DMS114 treated with DMSO at 0.1 percent for 48 hours (cell line): Measurements from ENCODE around the gene MMP11.

Experiments used
- DNase-seq: peaks from one replicate; lab custom pipeline; 2025; ENCODE audit not compliant: unreplicated experiment; lab: John Stamatoyannopoulos, UW

Gene MMP11

DNA sequence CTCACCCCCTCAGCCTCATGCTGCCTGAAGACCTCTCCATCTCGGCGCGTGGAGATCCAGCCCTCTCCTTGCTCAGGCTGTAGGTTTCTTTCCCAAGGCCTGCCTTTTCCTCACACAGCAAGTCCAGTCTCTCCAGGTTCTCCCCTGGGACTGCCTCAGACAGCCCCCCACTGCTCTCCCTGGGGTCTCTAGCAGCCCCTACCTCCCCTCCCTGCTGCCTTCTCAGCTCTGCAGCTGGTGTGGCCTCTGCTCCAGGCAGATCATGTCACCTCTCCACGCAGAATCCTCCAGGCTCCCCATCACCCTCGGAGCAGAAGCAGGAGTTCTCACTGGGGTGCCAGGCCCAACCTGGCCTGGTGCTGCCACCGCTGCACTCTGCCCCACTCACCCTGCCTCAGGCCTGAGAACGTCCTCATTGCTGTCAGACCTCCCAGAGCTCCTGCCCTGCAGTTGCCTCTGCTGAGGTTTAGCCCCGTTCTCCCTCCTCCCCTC lies 29.3 kb downstream of the MMP11 start:
- no peak for DNase-seq

GRCh38 chr22:23803001-23803819 lies 30.6 kb downstream of the MMP11 start:
- no peak for DNase-seq

DNA sequence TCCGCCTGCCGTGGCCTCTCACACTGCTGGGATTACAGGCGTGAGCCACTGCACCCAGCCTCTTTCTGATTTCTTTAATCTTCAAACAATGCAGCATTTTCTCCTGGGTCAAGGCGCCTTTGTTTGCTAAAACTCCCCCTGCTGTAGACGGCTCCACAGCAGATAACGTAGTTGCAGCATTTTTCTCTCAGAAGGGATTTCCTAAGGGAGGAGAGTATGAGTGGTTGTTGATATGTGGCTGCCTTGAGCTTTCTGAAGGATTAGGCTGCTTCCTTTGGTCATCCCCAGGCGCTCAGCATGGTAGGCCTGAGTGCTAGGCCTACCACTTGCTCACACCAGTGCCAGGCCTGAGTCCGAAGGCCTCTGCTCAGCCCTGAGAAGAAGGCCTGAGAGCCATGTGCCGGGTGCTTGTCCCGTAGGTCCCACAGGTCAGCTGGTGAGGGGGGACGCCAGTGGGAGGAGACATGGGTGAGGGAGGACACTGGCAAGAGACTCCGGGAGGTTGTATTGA lies 32.2 kb downstream of the MMP11 start:
- no peak for DNase-seq

DNA sequence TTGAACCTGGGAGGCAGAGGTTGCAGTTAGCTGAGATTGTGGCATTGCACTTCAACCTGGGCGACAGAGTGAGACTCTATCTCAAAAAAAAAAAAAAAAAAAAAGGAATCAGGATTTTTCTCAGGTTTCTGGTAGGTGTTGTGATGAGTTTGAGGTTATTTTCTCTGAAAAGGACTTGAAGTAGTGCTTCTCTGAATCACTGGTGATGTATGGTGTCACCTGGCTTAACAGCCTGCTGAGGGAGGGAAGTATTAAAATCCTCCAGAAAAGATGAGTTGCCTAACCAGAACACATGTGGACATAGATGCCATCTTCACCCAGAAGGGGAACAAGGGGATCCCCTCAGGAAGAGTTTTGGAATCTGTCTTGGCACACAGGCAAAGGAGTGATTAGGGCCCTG lies 34.2 kb downstream of the MMP11 start:
- no peak for DNase-seq

GRCh38 chr22:23812378-23812777 lies 39.7 kb downstream of the MMP11 start:
- DNase-seq: no peak

DNA sequence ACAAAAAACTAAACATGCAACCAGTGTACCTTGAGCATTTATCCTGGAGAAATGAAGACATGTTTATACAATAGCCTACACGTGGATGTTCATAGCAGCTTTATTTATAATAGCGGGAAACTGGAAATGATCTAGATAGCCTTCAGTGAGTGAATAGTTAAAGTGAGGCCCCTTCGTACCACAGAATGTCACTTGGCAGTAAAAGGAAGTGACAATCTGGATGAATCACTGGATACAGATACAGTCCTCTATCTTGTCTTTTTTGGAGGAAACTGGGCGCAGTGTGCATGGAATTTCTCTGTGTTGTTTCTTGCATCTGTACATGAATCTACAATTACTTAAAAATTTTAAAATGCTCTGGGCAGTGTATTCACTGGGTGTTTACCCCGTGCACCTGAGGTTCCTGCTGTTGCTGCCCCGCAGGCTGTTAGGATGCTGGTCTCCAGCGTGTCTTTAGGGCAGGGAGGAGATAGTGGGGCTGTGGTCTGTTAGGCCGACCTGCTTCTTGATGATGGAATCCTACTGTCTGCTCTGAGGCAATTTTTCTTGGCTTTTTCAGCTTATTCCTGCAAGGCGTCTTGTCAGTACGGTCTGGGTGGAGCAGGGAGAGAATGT lies 43.0 kb downstream of the MMP11 start:
- DNase-seq: no peak

GRCh38 chr22:23816156-23816976 lies 43.7 kb downstream of the MMP11 start:
- no peak for DNase-seq

- no peak for DNase-seq
These were observed 44.5 kb downstream of the MMP11 start for GRCh38 chr22:23817146-23817545.

- no peak for DNase-seq
These were observed 45.9 kb downstream of the MMP11 start for GRCh38 chr22:23818541-23818940.

GRCh38 chr22:23820748-23821211 lies 48.1 kb downstream of the MMP11 start:
- DNase-seq: no peak

- no peak for DNase-seq
These were observed 49.5 kb downstream of the MMP11 start for GRCh38 chr22:23822101-23822671.

GRCh38 chr22:23823331-23823791 lies 50.7 kb downstream of the MMP11 start:
- DNase-seq: no peak

GRCh38 chr22:23824476-23825245 lies 52.0 kb downstream of the MMP11 start:
- DNase-seq: no peak

DNA sequence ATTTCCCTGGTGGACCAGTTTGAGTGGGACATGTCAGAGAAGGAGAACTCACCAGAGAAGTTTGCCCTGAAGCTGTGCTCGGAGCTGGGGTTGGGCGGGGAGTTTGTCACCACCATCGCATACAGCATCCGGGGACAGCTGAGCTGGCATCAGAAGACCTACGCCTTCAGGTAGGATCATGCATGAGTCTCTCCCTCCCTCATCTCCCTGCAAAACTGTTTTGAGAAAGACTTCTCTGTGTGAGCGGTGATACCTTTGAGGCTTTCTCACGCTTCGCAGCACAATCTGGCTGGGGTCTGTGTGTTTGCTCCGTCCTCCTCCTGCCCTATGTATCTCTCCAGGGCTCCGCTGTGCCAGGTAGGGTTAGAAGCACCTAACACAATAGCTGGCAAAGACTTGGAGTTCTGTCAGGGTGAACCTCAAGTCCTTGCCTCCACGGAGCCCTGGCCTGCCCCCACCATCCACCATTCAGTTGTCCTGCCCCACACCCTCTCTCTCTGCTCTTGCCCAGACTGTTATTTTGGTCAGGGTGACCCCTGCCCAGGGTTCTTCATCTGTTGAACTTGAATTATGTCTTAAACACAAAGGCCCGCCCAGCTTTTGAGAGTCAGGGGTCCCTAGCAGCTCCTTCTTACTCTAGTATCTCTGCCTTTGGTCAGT lies 52.7 kb downstream of the MMP11 start:
- no peak for DNase-seq

DNA sequence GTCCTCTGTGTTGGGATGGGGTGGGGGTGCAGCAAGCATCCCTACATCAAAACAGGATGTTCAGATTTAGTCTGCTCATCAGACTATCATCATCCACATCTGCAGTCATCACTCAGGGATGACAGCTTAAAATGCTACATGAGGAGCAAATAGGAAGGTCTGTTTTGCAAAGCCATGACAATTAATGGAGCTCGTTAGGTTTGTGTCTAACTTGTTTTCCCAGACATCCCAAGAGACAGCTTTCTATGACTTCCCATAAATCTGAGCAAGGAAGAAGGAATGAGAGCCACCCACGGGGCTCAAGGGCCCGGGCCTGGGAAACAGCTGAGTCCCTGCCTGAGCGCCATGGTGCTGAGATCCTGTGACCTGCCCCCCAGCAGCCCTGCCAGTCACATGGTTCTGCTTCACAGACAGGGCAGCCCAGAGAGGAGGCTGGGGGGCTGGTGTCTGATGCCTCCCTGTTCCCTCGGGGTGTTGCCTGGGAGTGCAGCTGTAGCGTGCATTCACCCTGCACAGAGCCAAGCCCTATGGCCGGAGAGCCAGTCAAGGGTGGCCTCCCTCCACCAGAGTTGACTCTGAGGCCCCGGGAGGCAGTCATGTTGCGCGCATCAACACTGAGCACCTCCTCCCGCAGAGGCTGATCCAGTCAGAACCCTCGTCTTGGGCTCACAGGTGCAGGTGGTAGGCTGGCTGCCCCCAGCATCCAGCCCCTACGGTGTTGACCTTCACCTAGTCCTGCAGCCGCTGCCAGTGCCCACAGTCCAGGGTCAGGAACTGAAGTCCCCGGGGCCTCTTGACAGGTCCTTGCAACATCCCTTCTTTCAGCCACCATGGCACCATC lies 54.1 kb downstream of the MMP11 start:
- DNase-seq: no peak

DNA sequence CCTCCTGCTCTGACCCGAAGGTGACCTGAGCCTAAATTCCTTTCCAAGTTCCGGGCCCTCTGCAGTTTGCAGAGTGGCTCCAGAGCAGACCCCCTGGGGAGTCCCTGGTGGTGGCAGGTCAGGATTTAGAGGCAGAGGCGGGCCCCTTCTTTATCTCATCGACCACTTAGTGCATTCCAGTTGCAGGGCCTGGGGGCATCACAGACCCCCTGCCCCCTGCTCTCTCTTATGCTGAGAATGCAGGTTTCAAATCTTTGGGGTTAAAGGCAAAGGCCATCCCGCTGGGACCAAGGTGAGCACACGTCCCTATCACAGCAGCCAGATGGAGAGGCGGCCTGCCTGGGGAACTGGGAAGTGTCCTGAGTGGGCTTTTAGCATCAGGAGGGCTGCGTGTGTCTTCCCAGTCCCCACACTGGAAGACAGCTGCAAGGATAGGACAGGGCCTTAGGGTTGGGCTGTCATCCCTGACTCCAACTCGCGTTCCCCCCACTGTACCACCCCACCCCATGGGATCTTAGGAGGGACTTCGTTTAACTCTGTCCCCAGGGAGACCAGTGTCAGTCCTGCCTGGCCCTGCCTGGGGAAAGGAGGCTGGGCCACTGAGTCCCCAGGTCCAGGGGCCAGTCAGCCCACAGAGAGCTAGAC lies 54.8 kb downstream of the MMP11 start:
- DNase-seq: no peak

- no peak for DNase-seq
These were observed 56.4 kb downstream of the MMP11 start for GRCh38 chr22:23828800-23829680.
